Raji (cell line): ENCODE measurements around the gene CDYL2.

Experiments
- POLR2A ChIP-seq: IDR thresholded peaks from 2 replicates; pipeline ENCODE4 v1.6.1; 2011; ENCODE audit warnings: low read depth, low read length, control low read depth; ENCODE audit not compliant: insufficient read depth

CDYL2 gene

DNA sequence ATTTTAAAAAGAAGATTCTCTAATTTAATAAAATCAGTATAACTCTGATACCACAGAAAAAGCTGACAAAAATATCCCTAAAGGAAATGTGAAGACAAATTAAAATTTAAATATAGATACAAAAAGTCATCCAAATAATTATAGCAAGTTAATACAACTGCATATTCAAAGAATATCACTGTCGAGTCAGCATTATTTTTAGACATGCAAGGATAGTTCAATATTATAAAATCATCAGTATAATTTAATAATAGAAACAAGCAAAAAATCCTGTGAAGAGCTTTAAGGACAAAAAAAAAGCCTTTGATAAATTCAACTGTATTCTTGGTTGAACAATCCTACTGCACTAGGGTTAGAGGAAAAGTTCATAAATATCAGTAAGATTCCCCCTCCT, 21.0 kb upstream of the CDYL2 start:
- no peak for TF ChIP-seq POLR2A

DNA sequence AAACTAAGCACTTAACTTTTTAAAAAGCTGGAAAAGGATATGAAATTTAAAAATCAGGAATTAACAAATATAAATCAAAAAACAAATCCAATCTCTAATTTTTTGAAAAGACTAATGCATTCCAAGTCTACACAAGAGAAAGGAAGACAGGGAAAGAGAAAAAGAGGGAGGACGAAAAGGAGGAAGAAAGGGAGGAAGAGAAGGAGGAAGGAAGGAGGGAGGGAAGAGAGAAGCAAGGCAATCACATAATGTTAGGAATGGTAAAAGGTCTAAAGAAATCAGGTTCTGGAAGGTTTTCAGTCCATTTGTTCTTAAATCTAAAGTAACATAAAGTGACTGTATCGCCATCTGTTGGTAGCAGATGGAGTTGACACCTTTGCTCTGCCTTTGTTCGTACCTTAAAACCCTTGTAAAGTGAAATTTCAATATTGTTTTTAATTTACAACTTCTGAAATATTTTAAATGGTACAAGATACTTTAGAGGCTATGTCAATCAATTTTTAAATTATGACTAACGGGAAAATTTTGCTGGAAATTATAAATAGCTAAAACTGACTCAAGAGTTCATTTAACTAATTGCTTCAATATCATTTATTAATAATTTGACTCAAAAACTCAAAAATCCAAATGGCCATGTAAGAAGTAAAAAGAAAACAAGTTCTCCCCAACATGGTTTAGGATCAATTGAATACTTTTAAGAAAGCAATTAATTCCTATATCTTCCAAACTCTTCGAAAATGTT, 20.4 kb upstream of the CDYL2 start:
- no peak for TF ChIP-seq POLR2A

DNA sequence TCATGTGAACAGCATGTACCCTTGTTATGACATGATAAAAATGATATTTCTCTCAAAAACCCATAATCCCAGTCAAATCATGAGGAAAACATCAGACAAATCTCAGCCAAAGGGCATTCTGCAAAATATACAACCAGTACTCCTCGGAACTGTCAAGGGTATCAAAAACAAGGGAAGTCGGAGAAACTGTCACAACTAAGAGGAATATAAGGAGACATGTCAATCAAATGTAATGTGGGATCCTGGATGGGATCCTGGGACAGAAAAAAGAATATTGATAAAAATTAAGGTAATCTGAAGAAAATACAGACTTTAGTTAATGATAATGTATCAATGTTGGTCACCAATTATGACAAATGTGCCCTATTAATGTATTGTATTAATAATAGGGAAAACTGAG, 15.6 kb upstream of the CDYL2 start:
- no peak for TF ChIP-seq POLR2A

DNA sequence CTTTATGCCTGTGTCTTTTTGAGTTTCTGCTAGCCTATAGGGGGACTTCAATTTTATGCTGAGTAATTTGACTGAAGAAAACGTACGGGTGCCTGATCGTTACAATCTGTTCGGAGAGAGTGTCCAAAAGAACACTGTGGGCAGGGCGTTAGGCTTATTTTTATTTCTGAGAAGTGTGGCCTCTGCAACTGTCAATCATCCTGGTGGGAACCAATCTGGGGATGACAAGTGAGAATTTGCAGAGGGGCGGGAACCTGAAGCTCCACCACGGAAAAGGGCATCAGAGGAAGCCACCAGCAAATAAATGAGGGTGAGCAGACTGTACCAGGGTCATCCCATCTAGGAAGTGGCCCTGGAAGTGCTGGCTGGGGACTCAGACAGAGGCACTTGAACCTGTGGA, 12.0 kb upstream of the CDYL2 start:
- no peak for TF ChIP-seq POLR2A

GRCh38 chr16:80812593-80812992, 8.2 kb upstream of the CDYL2 start:
- no peak for TF ChIP-seq POLR2A

DNA sequence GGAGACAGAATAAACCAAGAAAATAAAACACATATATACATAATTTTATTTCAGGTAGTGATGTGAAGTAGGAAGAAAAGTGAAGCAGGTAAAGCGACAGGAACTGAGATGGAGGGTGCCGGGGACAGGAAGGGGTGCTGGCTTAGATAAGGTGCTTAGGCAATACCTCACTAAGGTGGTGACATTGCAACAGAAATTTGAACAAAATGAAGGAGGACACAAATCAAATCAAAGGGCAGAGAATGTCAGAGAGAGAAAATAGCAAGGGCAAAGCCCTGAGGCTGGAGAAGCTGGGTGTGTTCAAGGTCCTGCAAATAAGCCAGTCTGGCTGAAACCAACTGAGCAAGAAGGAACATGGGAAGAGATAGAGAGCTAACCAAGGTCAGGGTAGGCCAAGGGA, 5.0 kb upstream of the CDYL2 start:
- TF ChIP-seq POLR2A = no peak

- no peak for TF ChIP-seq POLR2A
Observed at GRCh38 chr16:80807906-80808305, 3.5 kb upstream of the CDYL2 start.

GRCh38 chr16:80806927-80807340, 2.5 kb upstream of the CDYL2 start:
- no peak for TF ChIP-seq POLR2A

DNA sequence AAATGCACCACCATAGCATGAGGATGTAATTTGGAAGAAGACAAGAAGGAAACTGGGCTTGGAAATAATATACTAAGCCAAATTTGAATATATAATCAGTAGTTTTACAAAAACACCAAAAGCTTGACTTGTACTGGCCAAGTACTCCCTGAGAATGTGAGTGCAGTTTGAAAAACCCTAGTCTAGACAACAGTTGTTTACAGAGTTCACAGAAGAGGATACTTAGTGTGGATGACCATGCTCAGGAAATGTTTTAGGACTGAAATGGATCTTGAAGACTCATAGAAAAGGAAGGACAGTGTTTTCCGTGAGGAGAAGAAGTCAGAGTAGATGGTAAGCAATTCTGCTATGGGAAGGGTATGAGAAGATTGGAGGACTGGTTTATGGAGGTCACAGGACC, 1.9 kb upstream of the CDYL2 start:
- no peak for TF ChIP-seq POLR2A

DNA sequence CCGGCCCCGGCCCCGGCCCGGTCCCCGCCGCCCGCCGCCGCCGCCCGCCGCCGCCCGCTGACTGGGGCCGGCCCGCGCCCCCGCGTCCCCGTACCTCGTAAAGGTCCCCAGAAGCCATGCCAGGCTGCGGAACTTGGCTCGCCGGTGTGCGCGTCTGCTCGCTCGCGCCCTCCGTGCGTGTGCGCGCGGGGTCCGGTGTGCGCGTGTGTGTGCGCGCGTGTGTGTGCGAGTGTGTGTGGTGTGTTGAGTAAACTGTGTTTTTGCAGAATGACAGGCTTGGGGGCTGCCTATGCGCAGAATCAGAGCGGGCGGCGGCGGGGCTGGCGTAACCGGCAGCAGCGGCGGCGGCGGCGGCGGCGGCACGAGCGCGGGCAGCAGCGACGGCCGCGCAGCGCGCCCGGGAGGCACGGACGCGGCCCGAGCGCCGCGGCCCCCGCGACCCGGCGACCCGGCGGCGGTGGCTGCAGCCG, 307 bp downstream of the CDYL2 start:
- TF ChIP-seq POLR2A = no peak

DNA sequence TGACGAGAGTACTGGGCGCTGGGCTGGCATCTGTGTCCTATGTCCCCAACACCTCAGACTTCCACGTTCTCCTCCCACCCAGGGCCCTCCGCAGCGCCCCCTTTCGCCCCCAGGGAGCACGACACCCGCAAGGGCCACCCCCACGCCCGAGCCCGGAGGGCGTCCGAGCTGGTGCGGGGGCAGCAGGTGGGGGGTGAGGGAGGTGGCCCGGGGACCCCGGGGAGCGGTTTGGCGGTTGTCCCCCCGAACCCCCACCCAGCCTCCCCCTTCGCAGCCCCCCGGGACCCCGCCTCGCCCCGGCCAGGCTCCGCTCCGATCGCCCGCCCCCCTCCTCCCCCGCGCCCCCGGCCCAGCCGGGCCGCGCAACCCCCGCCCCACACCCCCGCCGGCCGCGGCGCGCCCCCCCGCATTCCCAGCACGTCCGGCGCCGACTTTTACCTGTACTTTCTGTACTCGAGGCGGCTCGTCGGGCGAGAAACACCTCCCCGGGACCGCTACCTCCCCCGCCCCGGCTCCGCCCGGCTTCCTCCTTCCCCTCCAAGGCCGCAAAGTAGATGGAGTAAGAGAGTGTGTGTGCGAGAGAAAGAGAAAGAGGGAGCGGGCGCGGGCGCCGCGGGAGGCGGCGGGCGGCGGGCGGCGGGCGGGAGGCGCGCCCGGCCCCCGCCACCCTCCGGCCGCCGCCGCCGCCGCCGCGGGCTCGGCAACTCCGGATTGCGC, 901 bp downstream of the CDYL2 start:
- no peak for TF ChIP-seq POLR2A

- no peak for TF ChIP-seq POLR2A
Observed at GRCh38 chr16:80802902-80803301, 1.5 kb downstream of the CDYL2 start.

DNA sequence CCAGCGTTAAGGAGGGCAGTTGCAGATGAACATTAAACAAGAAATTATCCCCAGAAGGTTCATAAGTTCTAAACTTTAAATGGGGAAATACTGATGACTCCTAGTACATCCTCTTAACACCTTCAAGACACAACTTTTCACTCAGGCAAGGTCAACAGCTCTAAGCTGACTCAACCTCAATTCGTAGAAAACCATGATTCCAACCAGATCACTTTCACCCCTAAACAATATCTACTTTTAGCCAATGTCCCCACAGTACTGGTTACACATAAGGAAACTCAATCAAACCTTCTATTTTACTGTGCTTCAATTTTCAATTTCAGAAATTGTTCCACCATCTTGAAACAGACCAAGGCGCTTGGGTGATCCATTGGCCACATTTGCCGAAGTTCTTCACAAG, 2.3 kb downstream of the CDYL2 start:
- TF ChIP-seq POLR2A = no peak

- no peak for TF ChIP-seq POLR2A
Observed at GRCh38 chr16:80794071-80794470, 10.3 kb downstream of the CDYL2 start.

- no peak for TF ChIP-seq POLR2A
Observed at GRCh38 chr16:80792031-80792430, 12.4 kb downstream of the CDYL2 start.

DNA sequence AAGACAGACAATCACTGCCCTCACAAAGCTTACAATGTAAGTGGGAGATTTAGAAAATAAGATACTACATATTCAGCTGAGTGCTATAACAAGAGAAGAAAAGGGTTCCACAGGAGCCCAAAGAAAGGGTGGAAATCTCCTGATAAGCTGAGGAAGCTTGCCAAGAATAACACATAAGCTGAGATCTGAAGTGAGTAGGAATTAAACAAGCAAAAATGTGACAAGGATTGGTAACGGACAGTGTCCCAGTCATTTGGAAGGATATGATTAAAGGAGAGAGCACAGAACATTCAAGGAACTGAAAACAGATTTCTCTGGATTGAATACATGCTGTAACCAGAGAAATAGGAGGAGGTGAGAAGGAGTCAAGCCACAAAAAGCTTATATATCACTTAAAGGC, 13.0 kb downstream of the CDYL2 start:
- no peak for TF ChIP-seq POLR2A

- TF ChIP-seq POLR2A = no peak
Observed at GRCh38 chr16:80790751-80791150, 13.6 kb downstream of the CDYL2 start.

GRCh38 chr16:80788027-80788426, 16.4 kb downstream of the CDYL2 start:
- TF ChIP-seq POLR2A = no peak
